Sigmoid colon (tissue), 7 donors: Measurements from ENCODE around the gene EGR1. TPM values are rescaled to one million over a fixed set of nuclear protein-coding genes. Genes with fewer than 3 reads are reported as not detected.

ENCODE experiments used
- DNase-seq: peaks from one replicate; pipeline ENCODE4 v3.0.0-alpha.2; 2019
- H3K27ac ChIP-seq, 4 donors: fragments of 200-600 bp; sonication (generic); one replicate each; pipeline ENCODE4 v1.5.1; 2016 to 2019; ENCODE audit warnings: mild to moderate bottlenecking in 1 of 4
- H3K27me3 ChIP-seq, 3 donors: fragments of 200-600 bp; sonication (generic); one replicate each; pipeline ENCODE4 v1.5.1; 2019; ENCODE audit warnings: mild to moderate bottlenecking in 1 of 3
- H3K36me3 ChIP-seq, 4 donors: fragments of 200-600 bp; sonication (generic); one replicate each; pipeline ENCODE4 v1.5.1; 2016 to 2019
- H3K4me1 ChIP-seq, 4 donors: fragments of 200-600 bp; sonication (generic); one replicate each; pipeline ENCODE4 v1.5.1; 2017 to 2019
- H3K4me3 ChIP-seq, 4 donors: fragments of 200-600 bp; sonication (generic); one replicate each; pipeline ENCODE4 v1.5.1; 2017 to 2019; ENCODE audit warnings: mild to moderate bottlenecking in 2 of 4, moderate library complexity in 1 of 4
- H3K9me3 ChIP-seq, 4 donors: fragments of 200-600 bp in 3 of 4; sonication (generic) in 3 of 4; one replicate each; pipeline versions ENCODE4 v1.5.1 to v1.6.1; 2013 to 2019
- EP300 ChIP-seq, 4 donors: sonication (generic); formaldehyde crosslinking; IDR thresholded peaks; one replicate each; pipeline ENCODE4 v1.6.1; 2017; ENCODE audit warnings: antibody characterized with exemption in 4 of 4
- POLR2A ChIP-seq, 2 donors: fragments of 450-650 bp; IDR thresholded peaks; one replicate each; pipeline ENCODE4 v1.6.1; 2016; ENCODE audit warnings: antibody characterized with exemption in 2 of 2, mild to moderate bottlenecking in 2 of 2, moderate library complexity in 2 of 2
- POLR2AphosphoS5 ChIP-seq, 4 donors: sonication (generic); formaldehyde crosslinking; IDR thresholded peaks; one replicate each; pipeline ENCODE4 v1.6.1; 2017; ENCODE audit warnings: antibody characterized with exemption in 4 of 4
- WGBS, 2 donors: extraction: QIAGEN DNeasy Blood & Tissue Kit; methylation state at CpG; one replicate each; pipeline ENCODE4 v1.1.7; 2013; 5-methylcytosine and 5-hydroxymethylcytosine counted together
- intact Hi-C: fragments of 100-400 bp; cut with DNase I; formaldehyde crosslinking; loops from one replicate; pipeline ENCODE4 v1.15.1; 2023
- polyA plus RNA-seq, 3 donors: library from polyadenylated mRNA; stranded (reverse); fragments of 200-250 nt; gene quantifications; one replicate each; pipeline ENCODE4 v1.2.3, GENCODE V29; 2013
- total RNA-seq, 4 donors: library from RNA; depleted of rRNA; stranded (reverse); fragments of >200 nt; gene quantifications; one replicate each; pipeline ENCODE4 v1.1.0, GENCODE V29; 2016
- TF ChIP-seq, protein P1 (sequence below), 4 experiments: fragments of 450-650 bp in 3 of 4; fragments of 200-600 bp in 1 of 4; IDR thresholded peaks; one replicate each; pipeline ENCODE4 v1.5.1; 2016 to 2019; ENCODE audit warnings: antibody characterized with exemption in 4 of 4, mild to moderate bottlenecking in 3 of 4, moderate library complexity in 2 of 4
- donor health status: healthy with polysubstance abuse.
- donor health status: Bipolar disorder and iron deficiency.
- donor health status: healthy.

The EGR1 gene
- total and polyA plus RNA-seq, 7 donors, result 17.6 to 146 (median 69.1) TPM

DNA sequence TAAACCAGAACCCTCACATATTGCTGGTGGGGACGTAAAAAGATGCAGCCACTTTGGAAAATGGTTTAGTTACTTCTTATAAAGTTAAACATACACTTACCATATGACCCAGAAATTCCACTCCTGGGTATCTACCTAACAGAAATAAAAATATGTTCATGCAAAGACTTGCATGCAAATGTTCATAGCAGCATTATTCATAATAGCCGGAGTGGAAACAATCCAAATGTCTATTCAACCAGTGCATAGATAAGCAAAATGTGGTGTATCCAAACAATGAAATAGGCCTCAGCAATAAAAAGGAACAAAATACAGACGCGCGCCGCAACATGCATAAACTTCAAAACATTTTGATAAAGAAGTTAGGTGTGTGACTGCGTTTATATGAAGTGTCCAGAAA lies 11.6 kb downstream of the EGR1 start:
- Histone ChIP-seq H3K27ac (no peak overlapping the region), H3K9me3 (no peaks in the 10 kb centered on the region), H3K27me3 (no peaks in the 10 kb centered on the region), H3K4me3 (no peak overlapping the region), H3K4me1 (no peaks in the 10 kb centered on the region), H3K36me3 (no peaks in the 10 kb centered on the region)
- 63 to 81% methylated on average over 7 of the region's 7 CpGs for WGBS, 2 donors
- TF ChIP-seq EP300 (IDR thresholded peaks at IDR 0.05), result no peak
- TF ChIP-seq, protein P1, sequence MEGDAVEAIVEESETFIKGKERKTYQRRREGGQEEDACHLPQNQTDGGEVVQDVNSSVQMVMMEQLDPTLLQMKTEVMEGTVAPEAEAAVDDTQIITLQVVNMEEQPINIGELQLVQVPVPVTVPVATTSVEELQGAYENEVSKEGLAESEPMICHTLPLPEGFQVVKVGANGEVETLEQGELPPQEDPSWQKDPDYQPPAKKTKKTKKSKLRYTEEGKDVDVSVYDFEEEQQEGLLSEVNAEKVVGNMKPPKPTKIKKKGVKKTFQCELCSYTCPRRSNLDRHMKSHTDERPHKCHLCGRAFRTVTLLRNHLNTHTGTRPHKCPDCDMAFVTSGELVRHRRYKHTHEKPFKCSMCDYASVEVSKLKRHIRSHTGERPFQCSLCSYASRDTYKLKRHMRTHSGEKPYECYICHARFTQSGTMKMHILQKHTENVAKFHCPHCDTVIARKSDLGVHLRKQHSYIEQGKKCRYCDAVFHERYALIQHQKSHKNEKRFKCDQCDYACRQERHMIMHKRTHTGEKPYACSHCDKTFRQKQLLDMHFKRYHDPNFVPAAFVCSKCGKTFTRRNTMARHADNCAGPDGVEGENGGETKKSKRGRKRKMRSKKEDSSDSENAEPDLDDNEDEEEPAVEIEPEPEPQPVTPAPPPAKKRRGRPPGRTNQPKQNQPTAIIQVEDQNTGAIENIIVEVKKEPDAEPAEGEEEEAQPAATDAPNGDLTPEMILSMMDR (IDR thresholded peaks at IDR 0.05), result no peak
- no peak for TF ChIP-seq POLR2A (IDR thresholded peaks at IDR 0.05)
- no peak for TF ChIP-seq POLR2AphosphoS5 (IDR thresholded peaks at IDR 0.05)
- DNase-seq, result no peak
- intact Hi-C loops, result no loop called here

DNA sequence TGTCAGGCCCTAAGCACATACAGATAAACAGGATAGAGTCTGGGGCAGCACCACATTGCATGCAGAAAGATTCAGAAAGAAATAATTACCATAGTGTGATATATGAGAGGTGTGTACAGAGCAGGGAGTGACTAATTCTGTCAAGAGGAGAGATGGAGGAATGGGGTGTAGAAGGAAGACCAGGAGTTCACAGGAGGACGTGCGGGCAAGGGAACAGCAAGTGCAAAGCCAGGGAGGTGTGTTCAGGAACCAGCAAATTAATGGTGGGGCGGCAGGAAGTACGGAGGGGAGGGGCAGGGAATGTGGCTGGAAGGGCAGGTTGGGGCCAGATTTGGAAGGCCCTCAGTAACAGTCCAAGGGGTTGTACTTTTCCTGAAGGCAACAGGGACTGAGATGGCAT lies 17.4 kb downstream of the EGR1 start:
- WGBS, 2 donors, result 54 to 64% methylated on average over 4 of the region's 4 CpGs
- intact Hi-C loops, result no loop called here
- Histone ChIP-seq H3K27me3 (no peaks in the 10 kb centered on the region), H3K4me3 (no peak overlapping the region), H3K4me1 (no peaks in the 10 kb centered on the region), H3K27ac (no peak overlapping the region), H3K9me3 (no peaks in the 10 kb centered on the region), H3K36me3 (no peaks in the 10 kb centered on the region)
- TF ChIP-seq, protein P1 (IDR thresholded peaks at IDR 0.05), result no peak
- TF ChIP-seq EP300 (IDR thresholded peaks at IDR 0.05), result no peak
- no peak for TF ChIP-seq POLR2A (IDR thresholded peaks at IDR 0.05)
- no peak for TF ChIP-seq POLR2AphosphoS5 (IDR thresholded peaks at IDR 0.05)
- DNase-seq, result no peak

DNA sequence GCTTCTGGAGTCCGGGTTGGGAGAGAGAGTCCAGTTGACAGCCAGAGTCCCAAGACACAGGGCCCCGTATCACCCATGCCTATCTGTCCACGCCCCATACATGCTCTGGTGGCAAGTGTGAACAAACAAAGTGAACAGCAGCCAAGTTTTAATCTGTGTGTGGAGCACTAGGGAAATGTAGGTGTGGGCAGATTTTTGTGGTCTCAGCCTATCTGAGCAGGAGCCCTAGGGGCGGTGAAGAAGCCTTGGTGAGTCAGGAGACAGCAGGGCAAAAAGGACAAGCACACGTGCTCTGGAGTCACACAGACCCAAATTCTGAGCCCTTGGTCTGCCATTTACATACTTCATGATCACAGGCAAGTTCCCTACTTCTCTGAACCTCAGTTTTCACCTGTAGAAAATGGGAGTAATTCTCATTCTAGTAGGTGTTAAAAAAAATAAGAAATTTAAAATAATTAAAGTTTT lies 23.2 kb downstream of the EGR1 start:
- H3K4me3 ChIP-seq, result no peak overlapping the region
- no peaks in the 10 kb centered on the region for H3K36me3 ChIP-seq
- no peaks in the 10 kb centered on the region for H3K9me3 ChIP-seq
- intact Hi-C loops, result no loop called here
- no peak for TF ChIP-seq POLR2AphosphoS5 (IDR thresholded peaks at IDR 0.05)
- no peak for DNase-seq
- H3K27me3 ChIP-seq, result peaks cover 0 to 21% (median 6%) of the 10 kb centered on the region in 3 donors
- H3K4me1 ChIP-seq, result peaks cover 0 to 21% (median 19%) of the 10 kb centered on the region in 4 donors
- no peak overlapping the region for H3K27ac ChIP-seq
- WGBS, 2 donors, result 25 to 79% methylated on average over 5 of the region's 5 CpGs

DNA sequence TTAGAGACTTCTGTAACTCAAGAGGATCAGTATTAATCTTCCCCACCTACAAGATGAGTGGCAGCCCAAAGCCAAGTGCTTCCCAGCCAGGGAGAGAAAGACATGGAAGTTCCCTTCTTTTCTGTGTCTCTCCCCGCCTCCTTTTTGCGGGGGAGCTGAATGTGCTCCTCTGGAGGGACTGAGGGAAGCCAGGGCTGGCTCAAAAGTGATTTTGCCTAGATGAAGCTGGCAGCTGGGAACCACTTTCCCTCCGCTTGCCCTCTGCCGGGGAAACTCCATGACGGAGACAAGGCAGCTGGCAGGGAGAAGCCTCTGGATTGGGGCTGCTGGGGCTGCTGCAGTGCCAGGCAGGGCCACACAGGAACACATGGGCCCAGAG lies 24.4 kb downstream of the EGR1 start:
- Histone ChIP-seq H3K9me3 (no peaks in the 10 kb centered on the region), H3K4me3 (no peak overlapping the region), H3K4me1 (peaks cover 0 to 21% (median 19%) of the 10 kb centered on the region in 4 donors), H3K36me3 (no peaks in the 10 kb centered on the region), H3K27ac (no peak overlapping the region), H3K27me3 (peaks cover 0 to 21% (median 6%) of the 10 kb centered on the region in 3 donors)
- TF ChIP-seq, protein P1 (IDR thresholded peaks at IDR 0.05), result no peak
- no peak for TF ChIP-seq POLR2AphosphoS5 (IDR thresholded peaks at IDR 0.05)
- TF ChIP-seq POLR2A (IDR thresholded peaks at IDR 0.05), result no peak
- intact Hi-C loops, result no loop called here
- DNase-seq, result no peak
- 75 to 79% methylated on average over 5 of the region's 5 CpGs for WGBS, 2 donors

DNA sequence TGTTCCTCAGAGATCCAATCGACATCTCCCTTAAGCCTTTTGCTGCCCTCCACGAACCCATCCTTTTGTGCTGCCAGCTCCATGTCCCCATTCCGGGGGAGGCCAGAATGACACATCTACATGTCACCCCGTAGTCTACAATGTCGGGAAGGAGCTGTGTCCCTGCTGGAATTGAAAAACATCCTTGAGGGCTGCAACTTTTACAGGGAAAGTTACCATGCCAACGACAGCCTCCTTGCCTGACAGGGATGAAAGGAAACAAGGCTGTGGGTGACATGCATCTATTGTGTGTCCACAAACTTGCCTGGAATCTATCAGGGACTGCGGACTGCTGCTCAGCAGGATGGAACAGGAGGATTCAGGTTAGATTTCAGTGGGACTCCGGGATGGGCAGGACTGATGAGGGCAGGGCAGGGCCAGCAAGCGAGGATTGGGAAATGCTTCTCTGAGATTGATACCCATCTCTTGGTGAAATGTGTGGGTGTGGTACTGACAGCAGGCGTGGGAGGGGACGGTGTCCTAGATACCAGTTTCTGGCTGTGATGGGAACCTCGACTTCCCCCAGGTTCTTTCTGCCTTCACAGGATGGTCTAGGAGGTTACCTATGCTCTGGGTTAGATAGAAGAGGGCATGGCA lies 25.5 kb downstream of the EGR1 start:
- WGBS, 2 donors, result 68 to 85% methylated on average over 12 of the region's 12 CpGs
- TF ChIP-seq EP300 (IDR thresholded peaks at IDR 0.05), result no peak
- no peak for TF ChIP-seq POLR2A (IDR thresholded peaks at IDR 0.05)
- TF ChIP-seq, protein P1 (IDR thresholded peaks at IDR 0.05), result no peak
- no peak for TF ChIP-seq POLR2AphosphoS5 (IDR thresholded peaks at IDR 0.05)
- Histone ChIP-seq H3K36me3 (no peaks in the 10 kb centered on the region), H3K27ac (no peak overlapping the region), H3K9me3 (no peaks in the 10 kb centered on the region), H3K27me3 (peaks cover 0 to 21% (median 6%) of the 10 kb centered on the region in 3 donors), H3K4me3 (no peak overlapping the region), H3K4me1 (peaks cover 0 to 21% (median 19%) of the 10 kb centered on the region in 4 donors)
- intact Hi-C loops, result no loop called here
- DNase-seq, result no peak
